HG02884 (cell line): ENCODE data around the gene IL1B.

Experiments
- ATAC-seq: cut with Tn5 transposase; IDR thresholded peaks from one replicate; pipeline ENCODE4 v1.9.1; 2021; ENCODE audit warnings: mild to moderate bottlenecking, moderate library complexity; ENCODE audit not compliant: unreplicated experiment

Gene IL1B

DNA sequence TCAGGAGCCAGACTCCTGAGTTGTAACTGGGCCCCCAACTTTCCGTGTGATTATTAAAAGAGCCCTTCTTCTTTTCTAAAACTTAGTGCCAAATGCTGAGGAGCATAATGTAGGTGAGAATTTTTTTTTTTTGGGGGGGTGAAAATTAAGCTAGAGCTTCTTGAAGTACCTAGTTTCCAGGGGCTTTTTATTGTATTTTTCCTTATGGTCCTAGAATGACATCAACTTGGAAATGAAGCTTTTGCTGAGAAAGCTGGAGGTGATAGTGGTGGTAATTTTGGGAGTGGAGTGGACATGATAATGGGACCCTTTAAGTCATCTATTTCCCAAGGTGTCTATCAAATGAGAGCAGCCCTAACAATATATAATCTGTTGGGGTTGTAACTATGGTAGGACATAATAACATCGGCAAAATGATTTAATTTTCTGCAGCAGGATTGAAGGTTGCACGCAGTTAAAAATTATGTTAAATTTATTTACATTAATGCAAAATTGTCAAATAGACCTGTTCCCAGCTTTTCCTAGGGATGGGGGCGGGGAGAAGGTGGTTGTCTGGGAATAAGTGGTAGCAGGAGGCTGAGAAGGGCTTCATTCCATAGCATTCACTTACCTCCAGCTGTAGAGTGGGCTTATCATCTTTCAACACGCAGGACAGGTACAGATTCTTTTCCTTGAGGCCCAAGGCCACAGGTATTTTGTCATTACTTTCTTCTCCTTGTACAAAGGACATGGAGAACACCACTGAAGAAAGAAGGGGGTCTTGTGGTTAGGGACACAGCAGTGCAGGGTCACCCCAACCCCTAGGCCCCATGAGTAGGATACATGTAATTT, 5.7 kb downstream of the IL1B start:
- ATAC-seq = no peak

DNA sequence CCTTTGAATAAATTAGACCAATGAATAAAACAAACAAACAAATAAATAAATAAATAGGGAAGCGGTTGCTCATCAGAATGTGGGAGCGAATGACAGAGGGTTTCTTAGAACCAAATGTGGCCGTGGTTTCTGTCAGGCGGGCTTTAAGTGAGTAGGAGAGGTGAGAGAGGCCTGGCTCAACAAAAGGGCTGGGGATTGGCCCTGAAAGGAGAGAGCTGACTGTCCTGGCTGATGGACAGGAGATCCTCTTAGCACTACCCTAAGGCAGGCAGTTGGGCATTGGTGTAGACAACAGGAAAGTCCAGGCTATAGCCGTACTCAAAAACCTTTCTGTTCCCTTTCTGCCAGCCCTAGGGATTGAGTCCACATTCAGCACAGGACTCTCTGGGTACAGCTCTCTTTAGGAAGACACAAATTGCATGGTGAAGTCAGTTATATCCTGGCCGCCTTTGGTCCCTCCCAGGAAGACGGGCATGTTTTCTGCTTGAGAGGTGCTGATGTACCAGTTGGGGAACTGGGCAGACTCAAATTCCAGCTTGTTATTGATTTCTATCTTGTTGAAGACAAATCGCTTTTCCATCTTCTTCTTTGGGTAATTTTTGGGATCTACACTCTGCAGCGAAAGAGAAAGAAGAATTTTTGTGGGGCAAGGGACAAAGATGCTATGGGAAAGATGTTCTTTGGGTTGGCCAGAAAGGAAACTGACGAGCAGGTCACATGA, 6.5 kb downstream of the IL1B start:
- no peak for ATAC-seq

DNA sequence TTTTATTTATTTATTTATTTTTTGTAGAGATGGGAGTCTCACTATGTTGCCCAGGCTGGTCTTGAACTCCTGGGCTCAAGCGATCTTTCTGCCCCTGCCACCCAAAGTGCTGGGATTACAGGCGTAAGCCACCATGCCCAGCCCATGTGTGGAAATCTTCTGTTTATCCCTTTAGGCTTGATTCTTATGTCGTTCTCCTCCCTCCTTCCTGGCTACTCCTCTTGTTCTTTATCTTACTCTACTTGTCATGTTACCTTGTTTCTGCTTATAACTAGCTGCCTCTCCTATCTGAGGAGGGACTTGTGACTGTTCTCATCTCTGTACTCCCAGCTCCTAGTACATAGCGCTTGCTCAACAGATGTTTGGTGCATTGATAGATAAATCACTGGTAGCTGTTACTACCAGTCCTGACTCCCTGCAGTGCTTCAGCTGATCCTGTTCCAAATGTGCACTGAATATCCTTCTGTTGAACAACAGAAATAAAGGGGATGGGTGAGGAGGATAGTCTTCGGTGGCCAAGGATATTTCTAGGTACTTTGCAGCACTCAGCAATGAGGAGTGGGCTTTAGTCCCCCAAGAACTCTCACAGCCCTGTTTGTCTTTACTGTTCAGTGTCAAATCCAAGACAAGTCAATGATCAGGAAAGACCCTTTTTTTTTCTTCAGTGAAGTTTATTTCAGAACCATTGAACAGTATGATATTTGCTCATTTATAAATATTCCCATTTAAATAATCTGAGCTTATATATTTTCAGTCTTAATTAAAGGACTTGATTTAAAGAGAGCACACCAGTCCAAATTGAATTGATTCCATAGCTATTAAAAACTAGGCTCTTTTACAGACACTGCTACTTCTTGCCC, 7.2 kb downstream of the IL1B start:
- no peak for ATAC-seq

GRCh38 chr2:112828251-112828691, 8.3 kb downstream of the IL1B start:
- ATAC-seq = no peak

DNA sequence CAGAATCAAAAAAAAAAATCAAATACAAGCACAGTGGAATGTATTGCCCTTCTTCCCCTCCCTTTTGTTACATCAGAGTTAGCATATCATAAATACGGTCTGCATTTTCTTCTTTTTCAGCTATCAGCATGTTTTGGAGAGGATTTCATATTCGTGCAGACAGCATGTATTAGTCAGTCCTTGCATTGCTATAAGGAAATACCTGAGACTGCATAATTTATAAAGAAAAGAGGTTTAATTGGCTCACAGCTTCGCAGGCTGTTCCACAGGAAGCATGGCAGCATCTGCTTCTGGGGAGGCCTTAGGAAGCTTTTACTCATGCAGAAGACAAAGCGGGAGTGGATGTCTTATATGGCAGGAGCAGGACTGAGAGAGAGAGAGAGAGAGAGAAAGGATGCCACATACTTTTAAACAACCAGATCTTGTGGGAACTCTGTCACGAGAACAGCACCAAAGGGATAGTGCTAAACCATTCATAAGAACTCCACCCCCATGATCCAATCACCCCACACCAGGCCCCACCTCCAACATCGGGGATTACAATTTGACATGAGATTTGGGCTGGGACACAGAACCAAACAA, 8.9 kb downstream of the IL1B start:
- no peak for ATAC-seq

DNA sequence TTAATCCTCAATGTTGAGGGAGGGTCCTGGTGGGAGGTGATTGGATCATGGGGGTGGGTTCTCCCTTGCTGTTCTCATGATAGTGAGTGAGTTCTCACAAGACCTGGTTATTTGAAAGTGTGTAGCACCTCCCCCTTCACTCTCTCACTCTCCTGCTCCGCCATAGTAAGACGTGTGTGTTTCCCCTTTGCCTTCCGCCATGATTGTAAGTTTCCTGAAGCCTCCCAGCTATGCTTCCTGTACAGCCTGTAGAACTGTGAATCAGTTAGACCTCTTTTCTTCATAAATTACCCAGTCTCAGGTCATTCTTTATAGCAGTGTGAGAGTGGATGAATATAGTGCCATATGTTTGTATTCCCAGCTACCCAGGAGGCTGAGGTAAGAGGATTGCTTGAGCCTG, 9.6 kb downstream of the IL1B start:
- no peak for ATAC-seq

- no peak for ATAC-seq
Measured at GRCh38 chr2:112825706-112826105, 10.9 kb downstream of the IL1B start.

- no peak for ATAC-seq
Measured at GRCh38 chr2:112824694-112825085, 11.9 kb downstream of the IL1B start.

DNA sequence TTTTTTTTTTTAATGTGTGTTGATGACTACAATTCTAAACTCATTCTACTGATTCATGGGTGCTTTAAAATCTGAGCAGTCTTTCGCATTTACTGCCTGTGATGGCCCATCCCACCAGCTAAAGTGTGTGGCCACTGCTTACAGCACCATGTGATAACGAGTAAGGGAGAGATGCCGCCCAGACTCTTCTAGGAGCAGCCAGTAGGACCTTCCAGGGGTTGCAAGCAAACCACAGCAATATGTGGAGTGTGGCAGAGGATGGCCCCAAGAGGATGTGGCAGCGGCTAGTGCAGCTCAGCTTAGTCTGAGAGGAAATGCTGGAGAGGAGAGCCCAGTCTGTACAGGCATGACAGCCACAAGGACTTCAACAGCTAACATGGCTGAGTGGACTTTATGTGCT, 14.9 kb downstream of the IL1B start:
- no peak for ATAC-seq

GRCh38 chr2:112821142-112821541, 15.4 kb downstream of the IL1B start:
- peak; percentile 73 for ATAC-seq

- ATAC-seq = no peak
Measured at GRCh38 chr2:112820343-112820742, 16.2 kb downstream of the IL1B start.

GRCh38 chr2:112819081-112819480, 17.5 kb downstream of the IL1B start:
- ATAC-seq = no peak

GRCh38 chr2:112818094-112818902, 18.3 kb downstream of the IL1B start:
- no peak for ATAC-seq

DNA sequence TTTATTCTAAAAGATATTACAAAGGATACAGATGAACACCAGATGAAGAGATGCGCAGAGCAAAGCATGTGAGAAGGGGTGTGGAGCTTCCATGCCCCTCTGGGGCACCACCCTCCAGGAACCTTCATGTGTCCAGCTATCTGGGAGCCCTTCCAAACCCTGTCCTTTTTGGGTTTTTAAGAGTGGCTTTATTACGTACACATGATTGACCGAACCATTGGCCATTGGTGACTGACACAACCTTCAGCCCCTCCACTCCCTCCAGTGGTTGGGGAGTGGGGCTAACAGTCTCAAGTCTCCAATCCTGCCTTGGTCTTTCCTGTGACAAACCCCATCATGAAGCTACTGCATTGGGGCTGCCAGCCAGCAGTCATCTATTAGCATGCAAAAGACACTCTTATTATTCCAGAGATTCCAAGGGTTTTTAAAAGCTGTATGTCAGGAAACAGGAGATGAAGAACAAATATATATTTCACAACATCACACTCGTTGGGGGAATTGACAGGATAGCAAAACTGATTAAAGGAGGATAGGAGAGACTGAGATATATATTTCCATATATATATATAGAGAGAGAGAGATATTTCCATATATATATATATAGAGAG, 19.4 kb downstream of the IL1B start:
- no peak for ATAC-seq

- ATAC-seq = no peak
Measured at GRCh38 chr2:112814278-112814677, 22.3 kb downstream of the IL1B start.

GRCh38 chr2:112813280-112813966, 23.2 kb downstream of the IL1B start:
- ATAC-seq = no peak

DNA sequence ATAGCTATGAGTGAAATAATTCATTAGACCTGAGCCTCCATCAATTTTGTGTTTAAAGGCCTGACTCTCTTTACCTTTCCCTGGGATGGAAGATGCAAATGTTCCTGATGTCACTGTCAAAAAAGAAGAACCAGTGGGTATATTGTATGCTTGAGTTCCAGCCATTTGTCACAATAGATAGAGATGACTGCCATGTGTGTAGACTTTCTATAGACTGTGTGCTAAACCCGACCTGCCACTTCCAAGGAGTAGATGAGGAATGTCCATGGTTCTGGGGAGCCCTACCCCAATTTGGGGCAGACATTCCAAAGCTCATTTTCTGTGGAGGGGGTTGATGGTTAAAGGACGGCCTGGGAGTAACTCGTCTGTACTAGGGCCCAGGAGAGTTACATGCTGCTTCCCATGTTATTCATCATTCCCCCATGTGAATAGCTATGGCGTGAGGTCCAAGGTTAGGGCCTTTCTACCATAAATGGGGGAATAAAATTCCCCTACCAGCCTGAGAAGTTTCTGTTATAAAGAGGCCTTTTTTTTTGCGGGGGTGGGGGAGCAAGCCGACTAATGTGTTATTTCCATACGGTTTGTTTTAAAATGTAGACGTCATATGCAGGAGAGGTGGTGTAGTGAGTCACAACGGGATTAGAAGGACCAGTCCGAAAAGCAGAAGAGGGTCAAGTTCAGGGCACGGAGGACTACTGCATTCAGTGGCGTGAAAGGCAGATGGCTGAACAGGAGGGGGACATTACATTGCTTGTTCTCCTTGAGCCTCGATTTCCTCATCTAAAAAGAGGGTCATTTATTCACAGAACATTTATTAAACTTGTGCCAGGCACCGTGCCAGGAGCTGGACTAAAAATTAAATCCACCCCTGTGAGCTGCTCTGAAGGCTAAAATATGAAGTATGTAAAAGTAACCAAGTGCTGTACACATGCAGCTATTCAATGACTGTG, 24.0 kb downstream of the IL1B start:
- ATAC-seq = no peak

GRCh38 chr2:112811841-112812306, 24.7 kb downstream of the IL1B start:
- ATAC-seq = no peak
